GM19395 (cell line): ENCODE results near the gene EBNA1BP2.
"Not testable (repeated sequence)": the region's sequence is repeated elsewhere in the genome, so short reads cannot be mapped to it uniquely, and the experiment has no call there.

Experiments
- ATAC-seq: cut with Tn5 transposase; IDR thresholded peaks from one replicate; pipeline ENCODE4 v1.9.1; 2021; ENCODE audit warnings: mild to moderate bottlenecking, moderate library complexity; ENCODE audit not compliant: unreplicated experiment

EBNA1BP2 gene, protein sequence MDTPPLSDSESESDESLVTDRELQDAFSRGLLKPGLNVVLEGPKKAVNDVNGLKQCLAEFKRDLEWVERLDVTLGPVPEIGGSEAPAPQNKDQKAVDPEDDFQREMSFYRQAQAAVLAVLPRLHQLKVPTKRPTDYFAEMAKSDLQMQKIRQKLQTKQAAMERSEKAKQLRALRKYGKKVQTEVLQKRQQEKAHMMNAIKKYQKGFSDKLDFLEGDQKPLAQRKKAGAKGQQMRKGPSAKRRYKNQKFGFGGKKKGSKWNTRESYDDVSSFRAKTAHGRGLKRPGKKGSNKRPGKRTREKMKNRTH

DNA sequence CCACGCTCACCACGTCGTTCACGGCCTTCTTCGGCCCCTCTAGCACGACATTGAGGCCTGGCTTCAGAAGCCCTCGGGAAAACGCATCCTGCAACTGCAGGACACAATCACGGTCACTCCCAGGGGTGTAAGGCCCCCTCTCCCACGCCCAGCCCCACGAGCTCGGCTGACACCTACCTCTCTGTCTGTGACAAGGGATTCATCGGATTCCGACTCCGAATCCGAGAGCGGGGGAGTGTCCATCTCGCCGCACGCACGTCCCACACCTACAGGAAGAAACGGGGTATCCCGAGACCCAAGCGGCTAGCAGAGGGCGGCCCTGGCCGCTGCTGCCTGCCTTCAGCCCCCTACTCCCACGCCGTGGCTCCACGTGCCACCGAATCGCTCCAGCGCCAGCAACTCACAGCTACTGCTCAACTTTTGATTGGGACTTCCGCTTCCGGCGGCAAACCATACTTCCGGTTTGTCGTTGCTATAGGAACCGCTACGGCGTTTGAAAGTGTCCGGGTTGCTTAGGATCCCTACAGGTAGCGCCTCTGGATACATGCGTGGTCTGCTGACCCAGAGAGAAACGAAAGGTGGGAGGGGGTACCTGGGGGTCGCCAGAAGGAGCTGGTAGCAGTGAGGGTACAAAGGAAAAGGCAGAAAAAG is at the start of gene EBNA1BP2, which contains the start of gene CFAP57:
Gene EBNA1BP2 (minus strand): TSS at position 415 of the 651 bp plus-strand sequence. CDS start 172 bp downstream, at position 243.
Gene CFAP57 (plus strand): TSS at position 455 of the 651 bp plus-strand sequence. CDS start 424 bp downstream, outside the sequence.
- peak; percentile 95 for ATAC-seq

DNA sequence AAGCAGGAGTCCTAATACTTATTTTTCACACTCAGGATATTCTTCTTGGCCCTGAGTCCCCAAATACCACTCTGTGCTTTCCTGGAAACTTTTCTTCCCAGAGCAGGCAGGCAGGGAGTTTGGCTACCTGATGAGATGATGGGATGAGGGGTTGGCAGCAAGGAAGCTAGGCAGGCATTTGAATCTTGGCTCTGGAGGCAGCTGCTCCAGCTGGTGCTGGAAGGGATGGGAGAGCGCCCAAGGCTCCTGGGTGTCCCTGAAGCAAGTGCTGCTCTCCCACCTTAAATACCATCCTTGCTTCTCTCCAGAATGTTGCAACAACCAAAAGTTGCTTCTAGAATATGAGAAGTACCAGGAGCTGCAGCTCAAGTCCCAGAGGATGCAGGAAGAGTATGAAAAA is 49.7 kb upstream of the EBNA1BP2 start:
- no peak for ATAC-seq

DNA sequence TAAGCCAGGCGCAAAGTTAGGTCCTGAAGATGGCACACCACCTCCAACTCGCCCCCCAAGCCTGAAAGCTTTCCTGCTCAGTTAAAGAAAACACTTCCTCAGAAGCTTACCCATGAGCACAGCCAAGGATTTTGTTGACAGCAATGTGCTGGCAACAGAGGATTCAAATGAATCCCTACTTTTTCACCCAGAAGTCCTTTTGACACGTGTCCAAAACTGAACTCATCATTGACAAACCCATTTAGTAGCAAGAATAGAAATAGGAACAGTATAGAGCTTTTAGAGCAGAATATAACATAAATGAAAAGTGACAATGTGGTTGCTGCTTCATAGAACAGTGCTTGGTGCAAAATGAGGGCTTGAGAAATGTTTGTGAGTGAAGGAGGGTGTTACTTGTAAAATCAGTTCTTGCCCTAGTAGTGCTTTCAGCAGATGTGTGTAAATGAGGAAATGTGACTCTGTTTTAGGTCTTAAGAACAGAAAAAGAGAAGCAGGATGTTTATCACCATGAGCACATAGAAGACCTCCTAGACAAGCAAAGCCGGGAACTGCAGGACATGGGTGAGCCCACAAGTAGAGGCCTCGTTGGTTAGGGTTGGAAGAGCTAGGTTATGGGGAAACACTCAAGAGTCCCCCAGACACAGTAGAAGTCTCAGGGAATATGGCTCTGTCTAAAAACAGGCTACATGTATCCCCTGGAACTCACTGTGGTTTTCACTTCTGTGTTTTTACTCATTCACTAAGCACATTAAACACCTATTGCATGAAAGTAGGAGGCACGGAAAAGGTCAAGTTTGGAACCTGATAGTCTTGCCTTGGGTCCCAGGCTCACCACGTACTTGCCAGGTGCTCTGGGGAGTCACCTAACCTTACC is 49.1 kb upstream of the EBNA1BP2 start:
- ATAC-seq: peak; percentile 79

DNA sequence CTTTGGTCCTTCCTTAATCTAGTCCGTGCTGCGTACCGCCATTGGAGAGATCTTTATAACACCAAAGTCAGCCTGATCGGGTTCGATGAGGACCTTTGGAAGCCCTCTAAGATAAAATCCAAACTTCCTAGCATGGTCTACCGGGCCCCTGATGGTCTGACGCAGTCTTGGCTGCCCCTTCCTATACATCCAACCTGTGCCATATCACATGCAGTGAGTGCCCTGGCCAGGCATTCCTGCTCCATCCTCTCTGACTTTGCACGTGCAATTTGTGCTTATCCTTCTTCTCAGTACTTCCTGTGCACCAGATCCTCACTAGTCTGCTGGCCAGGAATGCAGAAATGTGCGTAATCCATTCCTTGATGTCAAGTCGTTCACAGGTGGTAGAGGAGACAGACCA is 45.7 kb upstream of the EBNA1BP2 start:
- no peak for ATAC-seq

DNA sequence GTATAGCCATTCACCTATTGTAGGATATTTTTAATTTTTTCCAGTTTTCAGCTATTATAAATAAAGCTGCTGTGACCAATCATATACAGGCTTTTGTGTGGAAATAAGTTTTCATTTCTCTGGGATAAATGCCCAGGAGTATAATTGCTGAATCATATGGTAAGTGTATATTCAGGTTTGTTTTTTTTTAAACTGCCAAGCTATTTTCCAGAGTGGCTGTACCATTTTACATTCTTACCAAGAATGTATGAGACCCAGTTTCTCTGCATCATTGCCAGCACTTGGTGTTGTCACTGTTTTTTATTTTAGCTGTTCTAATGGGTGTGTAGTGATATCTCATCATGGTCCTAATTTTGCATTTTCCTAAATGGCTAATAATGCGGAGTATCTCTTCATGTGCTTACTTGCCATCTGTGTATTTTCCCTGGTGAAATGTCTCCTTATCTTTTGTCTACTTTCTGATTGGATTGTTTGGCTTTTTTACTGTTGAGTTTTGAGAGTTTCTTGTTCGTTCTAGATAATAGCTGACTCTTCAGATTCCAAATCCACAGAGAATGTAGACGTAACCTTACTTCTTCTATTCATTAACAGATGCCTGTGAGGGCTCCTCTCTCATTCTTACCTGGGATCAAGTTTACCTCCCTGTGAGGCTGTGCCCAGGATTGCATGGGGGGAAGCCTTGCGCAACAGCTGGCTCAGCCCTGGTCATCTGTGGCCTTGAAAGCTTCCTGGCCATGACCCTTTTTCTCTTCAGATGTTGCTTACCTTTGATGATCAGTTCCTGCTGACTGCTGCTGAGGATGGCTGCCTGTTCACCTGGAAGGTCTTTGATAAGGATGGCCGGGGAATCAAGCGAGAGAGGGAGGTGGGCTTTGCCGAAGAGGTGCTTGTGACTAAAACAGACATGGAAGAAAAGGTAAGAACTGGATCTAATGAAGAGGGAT is 42.7 kb upstream of the EBNA1BP2 start:
- no peak for ATAC-seq

DNA sequence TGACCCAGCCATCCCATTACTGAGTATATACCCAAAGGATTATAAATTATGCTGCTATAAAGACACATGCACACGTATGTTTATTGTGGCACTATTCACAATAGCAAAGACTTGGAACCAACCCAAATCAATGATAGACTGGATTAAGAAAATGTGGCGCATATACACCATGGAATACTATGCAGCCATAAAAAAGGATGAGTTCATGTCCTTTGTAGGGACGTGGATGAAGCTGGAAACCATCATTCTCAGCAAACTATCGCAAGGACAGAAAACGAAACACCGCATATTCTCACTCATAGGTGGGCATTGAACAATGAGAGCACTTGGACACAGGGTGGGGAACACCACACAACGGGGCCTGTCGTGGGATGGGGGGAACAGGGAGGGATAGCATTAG is 36.2 kb upstream of the EBNA1BP2 start:
- ATAC-seq: not testable (repeated sequence)

DNA sequence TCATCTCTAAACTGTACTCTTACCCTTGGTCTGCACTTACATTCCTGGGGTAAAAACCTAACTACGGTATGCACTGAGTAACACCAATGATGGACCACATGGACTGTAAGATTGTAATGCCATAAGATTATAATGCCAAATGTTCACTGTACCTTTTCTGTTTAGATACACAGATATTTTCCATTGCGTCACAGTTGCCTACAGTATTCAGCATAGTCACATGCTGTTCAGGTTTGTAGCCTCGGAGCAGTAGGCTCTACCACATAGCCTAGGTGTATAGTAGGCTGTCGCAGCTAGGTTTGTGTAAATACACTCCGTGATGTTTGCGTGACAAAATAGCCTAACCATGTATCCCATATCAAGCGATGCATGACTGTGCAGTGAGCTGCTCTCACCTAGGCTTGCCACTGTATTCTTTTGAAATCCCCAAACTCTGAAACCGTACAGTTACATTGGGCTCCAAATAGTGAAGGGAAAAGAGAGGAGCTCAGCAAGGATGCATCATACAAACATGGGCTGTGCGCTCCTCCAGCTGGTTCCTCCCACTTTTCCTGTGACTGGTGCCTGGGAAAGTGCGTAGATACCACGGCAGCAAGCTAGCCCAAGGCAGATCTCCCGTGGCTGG is 35.3 kb upstream of the EBNA1BP2 start:
- no peak for ATAC-seq

DNA sequence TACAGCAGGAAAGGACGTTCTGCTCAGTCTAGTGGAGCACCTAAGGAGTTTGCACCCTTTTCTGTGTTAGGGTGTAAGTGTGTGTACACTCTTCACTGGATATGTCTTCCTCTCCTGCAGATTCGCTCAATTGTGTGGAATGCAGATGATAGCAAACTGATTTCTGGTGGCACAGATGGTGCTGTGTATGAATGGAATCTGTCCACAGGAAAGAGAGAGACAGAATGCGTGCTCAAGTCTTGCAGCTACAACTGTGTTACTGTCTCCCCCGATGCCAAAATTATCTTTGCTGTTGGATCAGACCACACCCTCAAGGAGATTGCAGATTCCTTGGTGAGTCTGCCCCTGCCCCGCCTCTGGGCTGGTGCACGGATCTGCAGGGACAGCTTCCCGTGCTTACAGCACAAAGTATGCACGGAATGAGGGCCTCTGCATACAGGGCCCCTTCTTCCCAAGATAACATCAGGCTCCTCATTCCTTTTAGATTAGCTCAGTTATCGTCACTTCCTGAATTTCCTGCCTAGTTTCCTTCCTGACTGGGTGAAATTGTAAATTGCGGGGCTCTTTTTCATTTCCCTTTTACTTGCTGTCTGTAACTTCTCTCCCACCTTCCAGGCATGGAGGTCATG is 34.6 kb upstream of the EBNA1BP2 start:
- no peak for ATAC-seq

DNA sequence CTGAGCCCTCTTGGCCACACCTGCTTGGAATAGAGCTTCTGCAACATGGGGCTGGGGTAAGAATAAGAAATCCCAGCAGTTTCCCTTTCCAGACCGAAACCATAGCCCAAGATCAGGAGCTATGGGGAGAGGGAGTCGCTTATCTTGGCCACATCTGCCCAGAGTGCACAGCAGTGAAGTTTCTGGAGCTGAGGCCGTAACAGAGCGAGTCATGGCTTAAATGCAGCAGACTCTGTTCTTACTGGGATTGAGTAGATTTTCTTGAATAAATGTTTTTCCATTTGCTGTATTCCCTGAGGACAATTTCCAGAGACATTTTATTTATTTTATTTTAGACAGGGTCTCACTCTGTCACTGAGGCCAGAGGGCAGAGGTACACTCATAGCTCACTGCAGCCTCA is 33.6 kb upstream of the EBNA1BP2 start:
- no peak for ATAC-seq

DNA sequence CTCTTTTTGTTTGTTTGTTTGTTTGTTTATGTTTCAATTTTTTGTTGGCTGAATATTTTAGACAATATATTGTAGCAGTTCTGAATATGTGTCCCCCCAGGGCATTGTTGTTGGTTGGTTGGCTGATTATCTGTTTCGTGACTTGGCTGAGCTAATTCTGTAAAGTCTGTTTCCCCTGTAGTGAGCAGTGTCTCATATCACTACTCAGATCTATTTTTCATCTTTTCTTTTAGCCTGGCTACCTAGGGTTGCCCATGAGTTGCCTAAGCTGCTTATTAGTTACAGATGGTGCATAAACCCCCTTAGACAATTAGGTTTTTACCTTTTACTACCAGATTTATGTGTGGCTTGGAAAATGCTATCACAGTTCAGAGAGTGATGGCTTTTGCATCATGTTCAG is 32.3 kb upstream of the EBNA1BP2 start:
- no peak for ATAC-seq

DNA sequence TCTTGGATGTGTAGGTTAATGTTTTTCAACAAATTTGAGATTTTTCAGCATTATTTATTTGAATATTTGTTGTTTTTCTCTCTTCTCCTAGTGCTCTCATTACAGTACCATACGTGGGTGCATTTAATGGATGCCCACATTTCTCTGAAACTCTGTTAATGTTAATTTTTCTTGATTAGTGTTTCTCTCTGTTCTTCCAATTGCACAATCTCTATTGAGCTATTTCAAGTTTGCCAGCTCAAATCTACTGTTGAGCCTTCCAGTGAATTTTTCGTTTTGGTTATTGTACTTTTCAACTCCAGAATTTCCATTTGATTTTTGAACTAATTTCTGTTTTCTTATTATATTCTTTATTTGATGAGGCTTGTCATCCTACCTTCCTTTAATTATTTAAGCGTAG is 31.8 kb upstream of the EBNA1BP2 start:
- ATAC-seq: no peak

DNA sequence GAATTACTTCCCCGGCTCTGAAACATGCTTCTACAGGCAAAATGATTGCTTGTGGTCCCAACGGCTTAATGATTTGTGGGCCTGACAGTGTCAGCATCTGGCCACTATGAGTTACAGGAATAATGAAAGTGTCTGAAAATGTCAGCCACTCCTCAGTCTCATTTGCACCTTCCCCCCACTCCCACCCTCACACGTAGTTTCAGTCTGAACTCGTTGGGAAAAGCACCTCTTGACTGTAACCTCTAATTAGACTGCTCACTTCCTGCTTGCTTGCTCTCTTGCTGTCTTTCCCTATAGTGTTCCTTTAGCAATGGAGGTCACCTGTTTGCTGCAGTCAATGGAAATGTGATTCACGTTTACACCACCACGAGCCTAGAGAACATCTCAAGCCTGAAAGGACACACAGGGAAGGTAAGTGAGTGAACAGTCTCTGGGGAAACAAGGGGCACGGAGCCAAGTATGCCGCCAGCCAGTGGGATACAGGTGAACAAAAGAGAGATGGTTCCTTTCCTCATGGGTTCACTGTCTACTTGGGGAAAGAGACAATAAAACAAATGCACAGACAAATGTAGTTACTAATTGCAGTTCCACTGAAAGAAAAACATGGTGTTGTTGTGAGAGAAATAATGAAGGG is 27.1 kb upstream of the EBNA1BP2 start:
- peak; percentile 68 for ATAC-seq

DNA sequence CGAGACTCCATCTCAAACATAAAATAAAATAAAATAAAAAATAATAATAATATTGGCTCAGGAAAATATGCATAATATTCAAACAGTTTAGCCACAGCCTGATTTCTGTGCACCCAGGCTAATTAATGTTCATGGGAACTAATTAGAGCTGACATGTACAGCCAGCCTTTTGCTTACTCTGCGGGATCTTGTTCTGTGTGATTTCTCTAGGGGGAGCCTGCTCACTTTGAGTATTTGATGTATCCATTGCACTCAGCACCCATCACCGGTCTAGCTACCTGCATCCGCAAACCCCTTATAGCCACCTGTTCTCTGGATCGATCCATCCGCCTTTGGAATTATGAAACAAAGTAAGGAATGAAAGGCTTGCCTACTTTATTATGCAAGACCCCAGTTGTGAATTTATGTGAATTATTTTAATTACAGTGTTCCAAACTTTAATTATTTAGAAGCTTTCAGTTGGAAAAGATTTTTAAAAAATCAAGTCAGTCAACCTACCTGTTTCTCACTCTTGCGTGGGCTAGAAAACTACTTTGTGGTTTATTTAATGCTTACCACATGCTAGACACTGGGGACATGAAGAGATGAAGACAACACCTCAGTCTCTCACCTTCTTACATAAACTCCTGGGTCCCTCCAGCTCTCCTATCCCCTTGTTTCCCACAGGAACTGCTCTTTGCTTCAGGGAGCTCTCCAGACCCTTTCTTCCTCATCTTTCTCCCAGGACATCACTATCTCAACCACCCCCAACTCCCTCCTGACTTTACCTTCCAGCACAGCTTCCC is 25.4 kb upstream of the EBNA1BP2 start:
- no peak for ATAC-seq

DNA sequence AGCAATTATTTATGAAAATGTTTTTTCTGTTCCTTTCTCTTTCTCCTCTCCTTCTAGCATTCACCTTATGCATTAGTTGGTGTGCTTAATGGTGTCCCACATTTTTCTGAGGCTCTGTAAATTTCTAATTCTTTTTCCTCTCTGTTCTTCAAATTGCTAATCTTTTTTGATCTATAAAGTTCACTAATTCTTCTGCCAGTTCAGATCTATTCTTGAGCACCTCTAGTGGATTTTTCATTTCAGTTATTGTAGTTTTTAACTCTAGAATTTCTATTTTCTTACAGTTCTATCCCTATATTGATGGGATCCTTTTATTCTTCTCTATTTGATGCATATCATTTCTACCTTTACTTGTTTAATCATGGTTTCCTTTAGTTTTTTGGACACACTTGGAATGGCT is 22.4 kb upstream of the EBNA1BP2 start:
- no peak for ATAC-seq

DNA sequence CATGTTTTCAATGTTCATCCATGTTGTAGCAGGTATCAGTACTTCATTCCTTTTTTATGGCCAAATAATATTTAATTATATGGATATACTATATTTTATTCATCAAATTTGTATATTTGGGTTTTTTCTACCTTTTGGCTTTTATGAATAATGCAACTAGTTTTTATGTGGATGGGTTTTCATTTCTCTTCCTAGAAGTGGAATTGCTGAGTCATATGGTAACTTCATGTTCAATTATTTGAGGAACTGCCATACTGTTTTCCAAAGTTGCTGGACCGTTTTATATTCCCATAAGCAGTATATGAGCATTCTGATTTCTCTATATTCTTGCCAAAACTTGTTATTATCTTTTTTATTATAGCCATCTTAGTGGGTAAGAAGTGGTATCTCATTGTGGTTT is 16.0 kb upstream of the EBNA1BP2 start:
- no peak for ATAC-seq

DNA sequence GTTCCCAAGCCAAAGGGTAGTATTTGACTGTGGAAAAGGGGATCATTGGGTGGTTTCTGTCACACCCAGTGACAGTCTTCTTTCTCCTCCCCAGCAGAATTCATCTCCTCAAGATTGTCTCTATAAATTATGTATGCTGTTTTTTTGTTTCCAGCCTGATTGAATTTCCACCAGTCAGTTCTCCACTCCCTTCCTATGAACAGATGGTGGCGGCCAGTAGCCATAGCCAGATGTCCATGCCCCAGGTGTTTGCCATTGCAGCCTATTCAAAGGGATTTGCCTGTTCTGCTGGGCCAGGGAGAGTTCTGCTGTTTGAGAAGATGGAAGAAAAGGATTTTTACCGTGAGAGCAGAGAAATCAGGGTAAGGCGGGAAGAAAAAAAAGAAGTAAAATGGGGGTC is 12.9 kb upstream of the EBNA1BP2 start:
- ATAC-seq: no peak

DNA sequence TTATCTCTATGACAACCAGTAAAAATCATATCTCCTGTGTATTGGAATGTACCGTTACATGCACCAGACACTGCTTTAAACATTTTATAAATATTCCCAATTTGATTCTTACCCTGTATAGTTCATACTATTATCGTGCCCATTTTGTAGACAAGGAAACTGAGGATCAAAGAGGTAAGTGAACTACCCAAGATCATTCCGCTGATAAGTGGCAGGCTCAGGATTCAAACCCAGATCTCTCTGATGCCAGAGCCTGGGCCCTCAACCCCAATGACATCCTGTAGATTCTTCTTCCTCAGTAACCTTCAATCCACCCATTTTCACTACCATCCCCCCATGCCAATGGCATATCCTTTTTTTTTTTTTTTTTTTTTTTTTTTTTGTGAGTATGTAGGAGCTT is 12.3 kb upstream of the EBNA1BP2 start:
- no peak for ATAC-seq

DNA sequence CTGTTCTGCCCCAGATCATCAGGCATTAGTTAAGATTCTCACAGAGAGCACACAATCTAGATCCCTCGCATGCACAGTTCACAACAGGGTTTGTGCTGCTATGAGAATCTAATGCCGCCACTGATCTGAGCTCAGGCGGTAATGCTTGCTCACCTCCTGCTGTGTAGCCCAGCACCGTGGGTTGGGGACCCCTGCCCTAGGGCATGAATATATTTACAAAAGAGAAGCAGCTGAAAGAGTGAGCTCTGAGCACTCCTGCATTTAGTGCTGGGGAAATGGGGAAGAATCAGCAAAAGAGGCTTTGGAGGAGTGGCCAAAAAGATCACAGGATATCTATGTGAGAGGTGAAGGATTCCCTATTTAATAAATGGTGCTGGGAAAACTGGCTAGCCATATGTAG is 5.6 kb upstream of the EBNA1BP2 start:
- no peak for ATAC-seq
